Keratinocyte (primary cell): Measurements from ENCODE around the gene MUL1. TPM values are rescaled to one million over a fixed set of nuclear protein-coding genes. Genes with fewer than 3 reads are reported as not detected.

ENCODE experiments used
- DNase-seq: peaks from one replicate; pipeline ENCODE4 v3.0.0-alpha.2; 2011; ENCODE audit warnings: low read depth, missing footprints, low spot score
- FAIRE-seq: peaks from 2 replicates; lab custom pipeline; 2011; peaks lifted over from hg19 to GRCh38; lab: Jason Lieb, UNC
- H2AFZ ChIP-seq: 2 replicates; pipeline ENCODE4 v1.6.0; 2012; ENCODE audit warnings: low read length, control low read depth, inconsistent platforms; ENCODE audit not compliant: control insufficient read depth
- H3K27ac ChIP-seq: 2 replicates; pipeline ENCODE4 v1.5.1; 2011; ENCODE audit warnings: low read length; ENCODE audit not compliant: control insufficient read depth, insufficient read depth
- H3K27me3 ChIP-seq: 3 replicates; pipeline ENCODE4 v1.6.0; 2011; ENCODE audit warnings: low read length; ENCODE audit not compliant: control insufficient read depth, insufficient read depth; ENCODE audit errors: extremely low read depth
- H3K36me3 ChIP-seq, 2 experiments: 2 replicates in 1 of 2; 3 replicates in 1 of 2; pipeline ENCODE4 v1.5.1; 2011; ENCODE audit warnings: low read length in 2 of 2, mild to moderate bottlenecking in 1 of 2; ENCODE audit not compliant: control insufficient read depth in 2 of 2, insufficient read depth in 2 of 2; ENCODE audit errors: extremely low read depth in 1 of 2
- H3K4me1 ChIP-seq: 3 replicates; pipeline ENCODE4 v1.5.1; 2011; ENCODE audit warnings: low read length; ENCODE audit not compliant: control insufficient read depth, insufficient read depth; ENCODE audit errors: extremely low read depth
- H3K4me2 ChIP-seq: 3 replicates; pipeline ENCODE4 v1.6.0; 2011; ENCODE audit warnings: low read depth, low read length; ENCODE audit not compliant: control insufficient read depth, insufficient read depth; ENCODE audit errors: extremely low read depth
- H3K4me3 ChIP-seq, 3 experiments: fragments of 200-600 bp in 1 of 3; sonication (generic) in 1 of 3; 2 replicates in 2 of 3; 3 replicates in 1 of 3; pipeline ENCODE4 v1.5.1; 2011 to 2016; ENCODE audit warnings: low read length in 3 of 3, mild to moderate bottlenecking in 3 of 3, control low read depth in 2 of 3, inconsistent platforms in 1 of 3, low read depth in 1 of 3, mixed read lengths in 1 of 3, mixed run types in 1 of 3, moderate library complexity in 1 of 3; ENCODE audit not compliant: control insufficient read depth in 2 of 3, insufficient read depth in 2 of 3; ENCODE audit errors: extremely low read depth in 1 of 3
- H3K79me2 ChIP-seq: 2 replicates; pipeline ENCODE4 v1.6.0; 2012; ENCODE audit warnings: low read length; ENCODE audit not compliant: control insufficient read depth, insufficient read depth
- H3K9ac ChIP-seq: 3 replicates; pipeline ENCODE4 v1.6.0; 2011; ENCODE audit warnings: low read length; ENCODE audit not compliant: control insufficient read depth, insufficient read depth; ENCODE audit errors: extremely low read depth
- H3K9me1 ChIP-seq: 3 replicates; pipeline ENCODE4 v1.6.0; 2011; ENCODE audit warnings: low read length; ENCODE audit not compliant: control insufficient read depth, insufficient read depth; ENCODE audit errors: extremely low read depth
- H3K9me3 ChIP-seq: 2 replicates; pipeline ENCODE4 v1.5.1; 2012; ENCODE audit warnings: low read depth, low read length; ENCODE audit not compliant: control insufficient read depth
- H4K20me1 ChIP-seq: 3 replicates; pipeline ENCODE4 v1.6.0; 2011; ENCODE audit warnings: low read length; ENCODE audit not compliant: control insufficient read depth, insufficient read depth; ENCODE audit errors: extremely low read depth
- CTCF ChIP-seq, 3 experiments: IDR thresholded peaks in 1 of 3; conservative IDR thresholded peaks in 1 of 3; optimal IDR thresholded peaks in 1 of 3; 2 replicates in 2 of 3; 3 replicates in 1 of 3; pipeline versions ENCODE3 to v1.5.1; 2011; ENCODE audit warnings: low read length in 3 of 3, mild to moderate bottlenecking in 3 of 3, moderate library complexity in 2 of 3, control low read depth in 1 of 3, inconsistent platforms in 1 of 3; ENCODE audit not compliant: insufficient read depth in 2 of 3; ENCODE audit errors: extremely low read depth in 1 of 3
- EZH2 ChIP-seq: IDR thresholded peaks from one replicate; pipeline ENCODE4 v1.6.1; 2012; ENCODE audit warnings: inconsistent platforms, mild to moderate bottlenecking, low read length, moderate library complexity
- dilution Hi-C: fragments of 300-500 bp; cut with MboI; formaldehyde crosslinking; loops from one replicate; pipeline ENCODE4 v1.7.0; 2020; ENCODE audit warnings: low sequenced_read_pairs; ENCODE audit not compliant: extremely low pct_ligation_motif_present
- polyA plus RNA-seq, 5 experiments: library from polyadenylated mRNA; depleted of rRNA in 3 of 5; stranded (reverse) in 3 of 5; stranded (forward) in 1 of 5; unstranded in 1 of 5; fragments of >200 nt; gene quantifications; 1 replicate in 1 of 5; 2 replicates in 3 of 5; 3 replicates in 1 of 5; pipeline versions ENCODE4 v1.2.1 to v1.2.3, GENCODE V29; 2011 to 2012; ENCODE audit warnings: missing spikeins in 2 of 5, low read depth in 1 of 5, low replicate concordance in 1 of 5

The MUL1 gene
- polyA plus RNA-seq, 1 donor (not counting 4 experiments of a cell fraction or from before 2014, with no cell fraction given) = 28.2 TPM

- H3K9ac ChIP-seq = no peak within 1 kb of the TSS
- H3K4me3 ChIP-seq = peak within 1 kb of the TSS in 1 of 3 experiments; percentile 31
- no peak within 1 kb of the TSS for H2AFZ ChIP-seq
- H3K36me3 ChIP-seq = no peaks in the 10 kb centered on the region
- H3K4me2 ChIP-seq = peak within 1 kb of the TSS; percentile 42
- H3K79me2 ChIP-seq = no peaks in the 10 kb centered on the region
- no peak for TF ChIP-seq EZH2
- no peak for TF ChIP-seq CTCF (optimal IDR thresholded peaks at IDR 0.05 in 1 of 3, IDR thresholded peaks at IDR 0.05 in 1 of 3, conservative IDR thresholded peaks at IDR 0.05 in 1 of 3; ENCODE audit: extremely low read depth in 1 of 3, insufficient read depth in 2 of 3, low read length in 3 of 3)
- FAIRE-seq (no peak), DNase-seq (no peak)
- peaks cover 5% of the 10 kb centered on the region for H3K4me1 ChIP-seq
- dilution Hi-C loops = no loop called here
- no peaks in the 10 kb centered on the region for H4K20me1 ChIP-seq
- no peak within 1 kb of the TSS for H3K27ac ChIP-seq
- peaks cover 59% of the 10 kb centered on the region for H3K27me3 ChIP-seq
- no peaks in the 10 kb centered on the region for H3K9me1 ChIP-seq
- no peaks in the 10 kb centered on the region for H3K9me3 ChIP-seq
These were observed 44.2 kb upstream of the MUL1 start, which contains the start of gene FAM43B for GRCh38 chr1:20551945-20552727. Gene FAM43B (plus strand): TSS chr1:20552573. CDS start chr1:20552974, 401 bp downstream.

- H3K9ac ChIP-seq = no peak overlapping the region
- no peaks in the 10 kb centered on the region for H4K20me1 ChIP-seq
- DNase-seq (no peak), FAIRE-seq (no peak)
- H3K4me3 ChIP-seq = no peak overlapping the region
- H3K9me1 ChIP-seq = no peaks in the 10 kb centered on the region
- H3K9me3 ChIP-seq = no peaks in the 10 kb centered on the region
- H3K27ac ChIP-seq = no peak overlapping the region
- peaks cover 59% of the 10 kb centered on the region for H3K27me3 ChIP-seq
- H3K36me3 ChIP-seq = no peaks in the 10 kb centered on the region
- dilution Hi-C loops = no loop called here
- H3K79me2 ChIP-seq = no peaks in the 10 kb centered on the region
- no peak for TF ChIP-seq CTCF (optimal IDR thresholded peaks at IDR 0.05 in 1 of 3, IDR thresholded peaks at IDR 0.05 in 1 of 3, conservative IDR thresholded peaks at IDR 0.05 in 1 of 3; ENCODE audit: extremely low read depth in 1 of 3, insufficient read depth in 2 of 3, low read length in 3 of 3)
- TF ChIP-seq EZH2 = peak; percentile 59
- H3K4me1 ChIP-seq = peaks cover 5% of the 10 kb centered on the region
- H2AFZ ChIP-seq = no peak overlapping the region
- H3K4me2 ChIP-seq = no peak overlapping the region
These were observed 43.2 kb upstream of the MUL1 start for GRCh38 chr1:20551161-20551560.
